Glutamatergic neuron (in vitro differentiated cells): Measurements from ENCODE around the gene PACSIN2. TPM values are rescaled to one million over a fixed set of nuclear protein-coding genes. Genes with fewer than 3 reads are reported as not detected.

ENCODE experiments used
- DNase-seq: peaks from one replicate; pipeline ENCODE4 v3.0.0; 2022
- H3K27ac Mint-ChIP-seq: one replicate; pipeline ENCODE4 v1.8.0; 2020; ENCODE audit warnings: mild to moderate bottlenecking, mixed read lengths, inconsistent platforms; ENCODE audit not compliant: unreplicated experiment
- H3K27me3 Mint-ChIP-seq: one replicate; pipeline ENCODE4 v1.8.0; 2020; ENCODE audit warnings: mild to moderate bottlenecking, moderate library complexity, mixed read lengths, inconsistent platforms; ENCODE audit not compliant: unreplicated experiment
- H3K36me3 Mint-ChIP-seq: one replicate; pipeline ENCODE4 v1.8.0; 2020; ENCODE audit warnings: mild to moderate bottlenecking, mixed read lengths, inconsistent platforms; ENCODE audit not compliant: unreplicated experiment
- H3K4me1 Mint-ChIP-seq: one replicate; pipeline ENCODE4 v1.8.0; 2020; ENCODE audit warnings: mild to moderate bottlenecking, low read depth, mixed read lengths, inconsistent platforms; ENCODE audit not compliant: unreplicated experiment
- H3K4me3 Mint-ChIP-seq: one replicate; pipeline ENCODE4 v1.8.0; 2020; ENCODE audit warnings: mild to moderate bottlenecking, mixed read lengths, inconsistent platforms; ENCODE audit not compliant: unreplicated experiment
- H3K9me3 Mint-ChIP-seq: one replicate; pipeline ENCODE4 v1.8.0; 2020; ENCODE audit warnings: mild to moderate bottlenecking, moderate library complexity, mixed read lengths, inconsistent platforms; ENCODE audit not compliant: unreplicated experiment
- CTCF ChIP-seq: fragments of 200-600 bp; sonication (generic); IDR thresholded peaks from one replicate; pipeline ENCODE4 v1.5.0; 2021; ENCODE audit not compliant: partially characterized antibody, unreplicated experiment
- total RNA-seq: library from RNA; stranded (reverse); fragmentation: NEBNext Ultra II Directional; extraction: Animal tissue kit (Norgen Biotek cat#: 25700); gene quantifications from one replicate; pipeline ENCODE4 v1.2.1, GENCODE V29; 2021; ENCODE audit not compliant: unreplicated experiment

Gene PACSIN2
- total RNA-seq, 1 donor from 2014 or later, result 47.3 TPM

GRCh38 chr22:42830161-42830560 is 184.8 kb downstream of the PACSIN2 start:
- no peaks in the 10 kb centered on the region for H3K9me3 Mint-ChIP-seq
- no peak overlapping the region for H3K27ac Mint-ChIP-seq
- H3K4me1 Mint-ChIP-seq, result no peaks in the 10 kb centered on the region
- H3K27me3 Mint-ChIP-seq, result peaks cover 3% of the 10 kb centered on the region
- no peak for TF ChIP-seq CTCF
- H3K4me3 Mint-ChIP-seq, result no peak overlapping the region
- no peak for DNase-seq
- H3K36me3 Mint-ChIP-seq, result no peaks in the 10 kb centered on the region

GRCh38 chr22:42829302-42829701 is 185.6 kb downstream of the PACSIN2 start:
- H3K27ac Mint-ChIP-seq, result no peak overlapping the region
- H3K27me3 Mint-ChIP-seq, result peaks cover 3% of the 10 kb centered on the region
- H3K9me3 Mint-ChIP-seq, result no peaks in the 10 kb centered on the region
- no peak overlapping the region for H3K4me3 Mint-ChIP-seq
- TF ChIP-seq CTCF, result no peak
- DNase-seq, result no peak
- no peaks in the 10 kb centered on the region for H3K4me1 Mint-ChIP-seq
- no peaks in the 10 kb centered on the region for H3K36me3 Mint-ChIP-seq

GRCh38 chr22:42825796-42826195 is 189.2 kb downstream of the PACSIN2 start:
- TF ChIP-seq CTCF, result no peak
- Mint-ChIP-seq H3K27ac (no peak overlapping the region), H3K27me3 (peaks cover 1% of the 10 kb centered on the region), H3K4me1 (peaks cover 3% of the 10 kb centered on the region), H3K9me3 (no peaks in the 10 kb centered on the region), H3K4me3 (no peak overlapping the region), H3K36me3 (peaks cover 11% of the 10 kb centered on the region)
- no peak for DNase-seq

GRCh38 chr22:42821386-42821785 is 193.6 kb downstream of the PACSIN2 start:
- Mint-ChIP-seq H3K27ac (no peak overlapping the region), H3K27me3 (peaks cover 1% of the 10 kb centered on the region), H3K4me1 (peaks cover 3% of the 10 kb centered on the region), H3K4me3 (no peak overlapping the region), H3K9me3 (no peaks in the 10 kb centered on the region), H3K36me3 (peaks cover 11% of the 10 kb centered on the region)
- DNase-seq, result no peak
- TF ChIP-seq CTCF, result no peak

- no peak for DNase-seq
- no peak overlapping the region for H3K27ac Mint-ChIP-seq
Measured at GRCh38 chr22:42820045-42820763, 194.7 kb downstream of the PACSIN2 start.

More at GRCh38 chr22:42820045-42820763, 194.7 kb downstream of the PACSIN2 start:
- TF ChIP-seq CTCF, result peak; percentile 81
- H3K27me3 Mint-ChIP-seq, result peaks cover 1% of the 10 kb centered on the region
- peaks cover 11% of the 10 kb centered on the region for H3K36me3 Mint-ChIP-seq
- H3K4me1 Mint-ChIP-seq, result peaks cover 3% of the 10 kb centered on the region
- no peaks in the 10 kb centered on the region for H3K9me3 Mint-ChIP-seq
- no peak overlapping the region for H3K4me3 Mint-ChIP-seq
